A549 (cell line): ENCODE results near the gene OPHN1.

ENCODE experiments used
- CHD4 ChIP-seq: fragments of 200-600 bp; sonication (generic); IDR thresholded peaks from 2 replicates; pipeline ENCODE4 v1.6.1; 2016; ENCODE audit warnings: antibody characterized with exemption, mild to moderate bottlenecking, borderline replicate concordance
- JUNB ChIP-seq: fragments of >200 bp; sonication (Bioruptor Twin); formaldehyde crosslinking; IDR thresholded peaks from 2 replicates; pipeline ENCODE4 v1.6.1; 2016
- POLR2A ChIP-seq: IDR thresholded peaks from 2 replicates; pipeline ENCODE4 v1.6.1; 2012; ENCODE audit warnings: mild to moderate bottlenecking, low read length
- POLR2AphosphoS2 ChIP-seq: conservative IDR thresholded peaks from 2 replicates; pipeline ENCODE4 v1.6.1; 2012; ENCODE audit warnings: low read length, improper control_type of control experiment, inconsistent platforms
- TF ChIP-seq, protein P1 (sequence below): fragments of >200 bp; sonication (Bioruptor Twin); formaldehyde crosslinking; IDR thresholded peaks from 3 replicates; pipeline ENCODE4 v1.5.1; 2016
- TF ChIP-seq, protein P2 (sequence below): fragments of 200-600 bp; sonication (generic); IDR thresholded peaks from 2 replicates; pipeline ENCODE4 v1.6.1; 2016; ENCODE audit warnings: antibody characterized with exemption, mild to moderate bottlenecking, moderate library complexity

DNA sequence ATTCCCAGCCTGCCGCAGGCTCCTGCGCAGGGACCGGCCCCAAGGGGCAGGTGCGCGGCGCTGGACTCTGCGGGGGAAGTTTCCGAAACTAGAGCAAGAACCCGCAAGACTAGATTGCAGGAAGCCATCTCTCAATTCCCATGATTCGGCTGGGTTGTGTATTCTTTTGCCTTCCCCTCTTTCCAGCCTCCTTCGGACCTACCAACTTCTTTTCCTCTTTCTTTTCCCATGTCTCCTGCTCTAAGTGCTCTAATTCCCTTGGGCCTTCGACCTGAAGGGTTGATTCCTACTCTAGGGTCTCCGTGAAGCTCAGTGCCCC lies 645 bp upstream of the OPHN1 start:
- TF ChIP-seq, protein P1, sequence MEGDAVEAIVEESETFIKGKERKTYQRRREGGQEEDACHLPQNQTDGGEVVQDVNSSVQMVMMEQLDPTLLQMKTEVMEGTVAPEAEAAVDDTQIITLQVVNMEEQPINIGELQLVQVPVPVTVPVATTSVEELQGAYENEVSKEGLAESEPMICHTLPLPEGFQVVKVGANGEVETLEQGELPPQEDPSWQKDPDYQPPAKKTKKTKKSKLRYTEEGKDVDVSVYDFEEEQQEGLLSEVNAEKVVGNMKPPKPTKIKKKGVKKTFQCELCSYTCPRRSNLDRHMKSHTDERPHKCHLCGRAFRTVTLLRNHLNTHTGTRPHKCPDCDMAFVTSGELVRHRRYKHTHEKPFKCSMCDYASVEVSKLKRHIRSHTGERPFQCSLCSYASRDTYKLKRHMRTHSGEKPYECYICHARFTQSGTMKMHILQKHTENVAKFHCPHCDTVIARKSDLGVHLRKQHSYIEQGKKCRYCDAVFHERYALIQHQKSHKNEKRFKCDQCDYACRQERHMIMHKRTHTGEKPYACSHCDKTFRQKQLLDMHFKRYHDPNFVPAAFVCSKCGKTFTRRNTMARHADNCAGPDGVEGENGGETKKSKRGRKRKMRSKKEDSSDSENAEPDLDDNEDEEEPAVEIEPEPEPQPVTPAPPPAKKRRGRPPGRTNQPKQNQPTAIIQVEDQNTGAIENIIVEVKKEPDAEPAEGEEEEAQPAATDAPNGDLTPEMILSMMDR: no peak
- TF ChIP-seq, protein P2, sequence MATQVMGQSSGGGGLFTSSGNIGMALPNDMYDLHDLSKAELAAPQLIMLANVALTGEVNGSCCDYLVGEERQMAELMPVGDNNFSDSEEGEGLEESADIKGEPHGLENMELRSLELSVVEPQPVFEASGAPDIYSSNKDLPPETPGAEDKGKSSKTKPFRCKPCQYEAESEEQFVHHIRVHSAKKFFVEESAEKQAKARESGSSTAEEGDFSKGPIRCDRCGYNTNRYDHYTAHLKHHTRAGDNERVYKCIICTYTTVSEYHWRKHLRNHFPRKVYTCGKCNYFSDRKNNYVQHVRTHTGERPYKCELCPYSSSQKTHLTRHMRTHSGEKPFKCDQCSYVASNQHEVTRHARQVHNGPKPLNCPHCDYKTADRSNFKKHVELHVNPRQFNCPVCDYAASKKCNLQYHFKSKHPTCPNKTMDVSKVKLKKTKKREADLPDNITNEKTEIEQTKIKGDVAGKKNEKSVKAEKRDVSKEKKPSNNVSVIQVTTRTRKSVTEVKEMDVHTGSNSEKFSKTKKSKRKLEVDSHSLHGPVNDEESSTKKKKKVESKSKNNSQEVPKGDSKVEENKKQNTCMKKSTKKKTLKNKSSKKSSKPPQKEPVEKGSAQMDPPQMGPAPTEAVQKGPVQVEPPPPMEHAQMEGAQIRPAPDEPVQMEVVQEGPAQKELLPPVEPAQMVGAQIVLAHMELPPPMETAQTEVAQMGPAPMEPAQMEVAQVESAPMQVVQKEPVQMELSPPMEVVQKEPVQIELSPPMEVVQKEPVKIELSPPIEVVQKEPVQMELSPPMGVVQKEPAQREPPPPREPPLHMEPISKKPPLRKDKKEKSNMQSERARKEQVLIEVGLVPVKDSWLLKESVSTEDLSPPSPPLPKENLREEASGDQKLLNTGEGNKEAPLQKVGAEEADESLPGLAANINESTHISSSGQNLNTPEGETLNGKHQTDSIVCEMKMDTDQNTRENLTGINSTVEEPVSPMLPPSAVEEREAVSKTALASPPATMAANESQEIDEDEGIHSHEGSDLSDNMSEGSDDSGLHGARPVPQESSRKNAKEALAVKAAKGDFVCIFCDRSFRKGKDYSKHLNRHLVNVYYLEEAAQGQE: no peak
- TF ChIP-seq POLR2AphosphoS2 (no peak), POLR2A (no peak; the same call in 1 of the 2 replicates), JUNB (no peak), CHD4 (no peak)
